Measurements from ENCODE around the gene EPS15.
A peak's percentile ranks its signal among the peaks of the same experiment; 100 is the strongest.
"Not testable (repeated sequence)": the region's sequence is repeated elsewhere in the genome, so short reads cannot be mapped to it uniquely, and the experiment has no call there.

EPS15 gene

DNA sequence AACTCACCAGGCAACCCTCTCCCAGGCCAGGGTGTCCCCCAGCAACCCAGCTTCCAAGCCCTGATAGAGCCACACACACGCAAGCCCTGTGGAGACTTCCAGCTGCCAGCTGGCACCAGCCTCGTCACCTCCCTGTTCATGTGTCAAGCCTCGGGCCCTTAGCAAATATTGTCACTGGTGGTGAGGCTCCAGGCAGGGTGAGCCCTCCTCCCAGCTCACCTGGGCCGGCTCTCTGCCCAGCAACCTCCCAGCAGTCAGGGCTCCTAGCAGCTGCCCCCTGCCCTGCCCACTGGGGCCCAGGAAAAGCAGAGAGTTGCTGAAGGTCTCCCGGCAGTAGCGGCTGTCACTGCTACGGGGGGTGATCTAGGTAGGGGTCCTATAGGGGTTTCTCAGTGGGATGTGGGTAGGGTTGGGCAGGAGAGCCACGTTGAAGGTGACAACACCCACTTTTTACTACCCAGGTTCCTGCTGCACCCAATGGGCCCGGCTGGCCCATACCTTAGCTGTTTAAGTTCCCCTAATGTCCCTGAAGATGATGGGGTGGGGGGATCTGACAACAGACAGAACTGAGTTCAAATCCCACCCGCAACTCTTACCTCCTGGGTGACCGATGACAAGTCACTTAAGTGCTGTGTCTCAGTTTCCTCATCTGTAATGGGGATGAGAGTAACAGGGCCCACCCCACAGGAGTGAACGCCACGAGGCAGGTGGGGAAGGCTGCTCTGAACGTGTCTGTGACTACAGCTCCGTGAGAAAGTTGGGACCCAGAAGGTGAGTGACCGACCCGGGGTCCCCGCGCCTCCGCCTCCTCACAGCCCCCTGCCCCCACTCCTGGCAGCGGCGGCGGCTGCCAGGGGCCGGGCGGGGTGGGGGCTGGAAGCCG is 189.4 kb downstream of the EPS15 start:
- peak; percentile 61 for DNase-seq

DNA sequence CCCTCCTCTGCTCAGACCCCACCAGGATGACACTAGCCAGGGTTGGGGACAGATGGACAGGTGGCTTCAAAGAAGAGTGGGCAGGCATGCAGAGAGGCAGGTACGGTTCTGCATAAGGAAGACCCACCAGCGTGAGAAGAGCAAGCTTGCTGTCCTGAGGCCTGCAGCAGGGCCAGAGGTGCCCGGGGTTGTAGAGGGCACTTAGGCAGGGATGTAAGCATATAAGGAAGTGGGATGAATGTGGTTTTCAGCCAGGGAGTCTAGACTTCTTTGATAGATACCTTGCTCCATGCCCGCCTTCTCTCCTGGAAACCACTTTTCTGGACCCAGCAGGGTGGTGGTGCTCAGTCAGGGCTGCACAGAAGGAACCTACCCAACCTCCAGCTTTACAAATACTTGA is 190.1 kb downstream of the EPS15 start:
- no peak for DNase-seq

DNA sequence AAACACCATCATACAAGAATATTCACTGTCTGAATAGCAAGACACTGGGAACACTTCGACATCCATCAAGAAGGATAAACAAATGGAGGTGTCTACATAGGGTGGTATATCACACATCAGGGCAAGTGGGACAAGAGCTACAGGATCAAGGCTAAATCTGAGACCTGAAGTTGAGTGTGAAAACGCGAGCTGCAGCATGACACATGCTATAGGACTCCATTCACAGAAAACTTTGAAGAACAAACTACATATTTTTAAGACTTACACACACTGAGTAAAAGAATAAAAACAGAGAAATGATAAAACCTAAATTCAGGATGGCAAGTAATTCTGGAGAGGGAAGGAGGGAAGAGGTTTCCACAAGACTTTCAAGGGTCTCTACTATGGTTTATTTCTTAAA is 190.8 kb downstream of the EPS15 start:
- no peak for DNase-seq

DNA sequence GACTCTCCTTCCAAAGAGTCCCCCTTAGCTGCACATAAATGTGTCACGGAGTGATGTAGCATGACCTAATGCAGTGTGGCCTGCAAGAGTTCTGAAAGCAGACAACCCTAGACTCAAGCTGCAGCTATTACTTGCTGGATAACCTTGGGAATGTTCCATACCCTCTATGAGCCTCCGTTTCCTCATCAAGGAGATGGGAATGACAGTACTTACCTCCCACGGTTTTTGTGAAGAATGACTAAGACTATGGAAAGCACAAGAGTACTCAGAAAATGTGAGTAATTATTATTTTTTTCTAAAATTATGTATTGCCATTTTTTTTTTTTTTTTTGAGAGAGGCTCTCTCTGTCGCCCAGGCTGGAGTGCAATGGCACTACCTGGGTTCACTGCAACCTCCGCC is 191.7 kb downstream of the EPS15 start:
- no peak for DNase-seq

DNA sequence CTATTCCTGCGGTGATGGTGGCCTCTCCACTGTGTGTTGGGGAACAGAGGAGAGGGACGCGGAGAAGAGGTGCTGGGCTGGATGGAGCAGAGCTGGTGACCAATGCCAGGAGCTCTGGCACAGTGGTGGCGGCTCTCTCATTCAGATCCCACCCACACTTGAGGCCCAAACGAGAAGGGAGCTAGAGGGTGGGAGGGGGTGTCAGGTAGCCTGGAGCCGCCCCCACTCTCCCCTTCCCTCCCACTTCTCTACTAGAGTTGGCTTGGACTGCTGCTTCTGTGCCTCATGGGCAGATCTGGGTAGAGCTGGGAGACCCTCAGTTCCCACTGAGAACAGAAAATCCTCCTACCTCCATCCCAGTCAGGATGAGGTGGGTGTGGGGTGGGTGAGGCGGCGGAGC is 192.2 kb downstream of the EPS15 start:
- no peak for DNase-seq

DNA sequence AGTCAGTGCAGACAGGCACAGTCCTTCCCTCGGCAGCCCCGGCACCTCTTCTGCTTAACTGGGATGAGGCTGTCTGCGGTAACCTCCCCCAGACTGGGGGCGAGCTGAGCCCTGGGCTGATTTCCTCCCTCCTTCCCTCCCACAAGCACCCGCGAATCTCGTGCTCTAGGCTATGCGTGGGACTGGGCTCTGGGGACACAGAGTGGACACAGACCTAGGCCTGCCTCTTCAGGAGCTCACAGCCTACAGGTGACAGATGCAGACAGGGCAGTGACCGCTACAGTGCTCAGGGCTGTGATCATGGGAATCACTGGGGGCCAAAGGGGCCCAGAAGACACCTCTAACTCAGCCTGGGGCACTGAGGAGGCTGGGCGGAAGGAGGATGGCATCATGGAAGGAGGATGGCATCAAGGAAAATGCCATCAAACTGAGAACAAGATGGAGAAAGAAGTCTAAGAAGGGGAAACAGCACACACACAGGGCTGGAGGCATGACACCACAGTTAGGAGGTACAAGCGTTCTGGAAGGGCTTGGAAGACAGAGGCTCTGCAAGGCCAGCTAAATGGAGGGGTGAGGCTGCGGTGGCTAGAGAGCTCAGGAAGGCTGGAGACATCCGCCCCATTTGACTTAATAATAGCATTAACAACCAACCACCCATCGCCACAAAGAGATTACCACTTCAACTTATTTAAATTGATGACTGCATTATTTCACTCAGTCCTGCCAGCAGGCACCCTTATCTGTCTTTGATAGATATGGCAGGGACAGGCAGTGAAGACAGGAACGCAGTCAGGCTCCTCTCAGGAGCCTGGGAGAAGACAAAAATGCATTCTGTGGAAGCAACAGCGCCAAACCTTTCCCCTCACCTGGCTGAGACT is 192.9 kb downstream of the EPS15 start:
- DNase-seq: no peak

DNA sequence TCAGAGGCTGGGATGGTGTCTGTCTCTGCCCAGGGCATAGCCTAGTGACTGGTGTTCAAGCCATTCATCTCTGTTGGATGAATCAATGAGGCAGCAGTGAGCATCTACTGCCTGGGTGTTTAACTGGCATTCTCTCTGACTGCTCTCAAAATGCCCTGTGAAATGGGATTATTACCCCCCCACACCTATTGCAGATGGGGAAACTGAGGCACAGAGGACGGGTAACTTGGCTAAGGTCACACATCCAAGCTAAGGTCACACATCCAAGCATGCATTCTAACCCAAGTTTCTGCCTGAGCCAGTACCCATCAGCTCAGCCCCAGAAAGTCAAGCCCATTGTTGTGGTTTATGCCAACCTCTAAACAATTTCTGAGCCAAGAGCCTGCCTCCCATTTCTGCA is 193.7 kb downstream of the EPS15 start:
- DNase-seq: no peak

DNA sequence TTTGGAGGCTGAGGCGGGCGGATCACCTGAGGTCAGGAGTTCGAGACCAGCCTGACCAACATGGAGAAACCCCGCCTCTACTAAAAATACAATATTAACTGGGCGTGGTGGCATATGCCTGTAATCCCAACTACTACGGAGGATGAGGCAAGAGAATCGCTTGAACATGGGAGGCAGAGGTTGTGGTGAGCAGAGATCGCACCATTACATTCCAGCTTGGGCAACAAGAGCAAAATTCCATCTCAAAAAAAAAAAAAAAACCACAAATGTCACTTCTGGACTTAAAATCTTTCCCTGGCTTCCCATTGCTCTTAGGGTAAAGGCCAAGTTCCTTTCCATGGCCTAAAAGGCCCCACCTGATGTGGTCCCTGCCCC is 194.1 kb downstream of the EPS15 start:
- not testable (repeated sequence) for DNase-seq

DNA sequence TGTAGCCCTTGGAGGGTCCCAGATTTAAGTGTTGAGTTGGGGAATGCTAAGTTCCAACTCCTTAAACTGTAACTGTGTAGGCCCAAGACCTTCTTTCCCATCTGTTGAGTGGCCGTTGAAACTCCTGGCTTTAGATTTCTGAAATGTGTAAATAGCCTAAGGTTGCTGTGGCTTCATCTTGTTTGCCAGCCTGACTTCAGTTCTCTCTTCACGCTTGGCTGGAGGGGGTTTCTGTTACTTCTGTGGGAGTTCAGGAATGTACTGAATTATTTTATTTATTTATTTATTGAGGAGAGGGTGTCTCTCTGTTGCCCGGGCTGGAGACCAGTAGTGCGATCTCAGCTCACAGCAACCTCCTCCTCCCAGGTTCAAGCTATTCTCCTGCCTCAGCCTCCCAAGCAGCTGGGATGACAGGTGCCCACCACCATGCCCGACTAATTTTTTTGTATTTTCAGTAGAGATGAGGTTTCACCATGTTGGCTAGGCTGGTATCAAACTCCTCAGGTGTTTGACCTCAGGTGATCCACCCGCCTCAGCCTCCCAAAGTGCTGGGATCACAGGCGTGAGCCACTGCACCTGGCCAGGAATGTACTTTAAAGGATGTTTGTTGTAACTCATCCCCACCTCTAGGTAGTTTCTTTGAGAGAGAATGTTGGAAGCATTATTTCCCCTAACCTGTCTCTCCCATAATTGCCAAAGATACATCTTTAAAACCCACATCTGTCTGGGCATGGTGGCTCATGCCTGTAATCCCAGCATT is 194.6 kb downstream of the EPS15 start:
- DNase-seq: no peak

DNA sequence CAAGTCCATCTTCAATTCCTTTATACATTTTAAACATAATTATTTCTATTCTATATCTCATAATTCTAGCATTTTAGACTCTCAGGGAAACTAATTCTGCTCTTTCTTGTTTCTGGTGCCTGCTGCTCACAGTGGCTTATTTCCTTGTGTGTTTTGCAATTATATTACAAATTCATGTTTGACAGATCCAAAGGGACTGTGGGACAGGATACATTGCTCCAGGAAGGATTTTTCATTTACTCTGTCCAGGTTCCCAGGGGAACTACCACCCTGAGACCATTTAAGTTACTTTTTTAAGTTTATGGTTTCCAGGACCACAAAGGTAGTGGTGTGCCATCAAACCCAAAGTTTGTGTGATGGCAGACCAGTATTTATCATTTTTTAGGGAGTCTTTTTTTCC is 195.3 kb downstream of the EPS15 start:
- no peak for DNase-seq

DNA sequence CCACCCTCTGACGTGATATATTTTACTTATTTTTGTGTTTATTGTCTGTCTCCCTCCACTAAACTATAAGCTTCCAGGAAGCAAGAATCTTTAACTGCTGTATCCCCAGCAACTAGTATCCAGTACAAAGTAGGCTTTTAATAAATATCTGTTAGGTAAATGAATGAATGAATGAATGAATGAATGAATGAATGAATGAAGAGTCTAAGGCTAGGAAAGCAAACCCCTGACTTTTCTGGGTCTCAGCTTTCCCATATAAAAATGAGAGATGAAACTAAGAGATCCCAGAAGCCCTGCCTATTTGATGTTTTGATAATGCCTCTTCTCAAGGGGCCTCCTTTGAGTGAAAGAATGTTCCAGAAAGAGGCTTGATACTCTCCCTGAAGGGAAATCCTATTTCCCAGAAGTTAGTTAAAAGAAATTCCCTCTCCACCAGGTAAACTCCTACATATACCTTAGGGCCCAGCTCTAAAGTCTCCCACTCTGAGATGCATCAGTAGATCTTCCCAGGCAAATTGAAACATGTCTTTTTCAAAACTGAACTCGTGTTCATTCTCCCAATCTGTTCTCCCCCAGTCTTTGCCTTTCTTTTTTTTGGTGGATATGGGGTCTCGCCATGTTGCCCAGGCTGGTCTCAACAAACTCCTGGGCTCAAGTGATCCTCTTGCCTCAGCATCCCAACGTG is 196.5 kb downstream of the EPS15 start:
- no peak for DNase-seq

DNA sequence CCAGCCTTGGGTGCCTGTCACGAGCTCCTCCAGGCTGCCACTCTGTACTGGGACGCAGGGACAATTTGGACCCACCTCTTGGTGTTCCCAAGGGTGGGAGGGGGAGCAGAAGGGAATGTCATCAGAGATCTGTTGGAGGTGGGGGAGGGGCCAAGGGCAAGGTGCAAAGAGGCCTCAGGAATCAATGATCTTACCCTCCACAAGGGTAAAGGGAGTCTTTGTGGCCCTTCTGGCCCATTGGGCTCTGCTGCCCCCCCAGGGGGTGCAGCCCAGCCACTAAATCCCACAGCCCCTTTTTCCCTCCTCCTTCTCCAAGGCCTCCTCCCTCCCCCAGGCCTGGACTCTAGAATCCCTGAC is 197.2 kb downstream of the EPS15 start:
- no peak for DNase-seq

DNA sequence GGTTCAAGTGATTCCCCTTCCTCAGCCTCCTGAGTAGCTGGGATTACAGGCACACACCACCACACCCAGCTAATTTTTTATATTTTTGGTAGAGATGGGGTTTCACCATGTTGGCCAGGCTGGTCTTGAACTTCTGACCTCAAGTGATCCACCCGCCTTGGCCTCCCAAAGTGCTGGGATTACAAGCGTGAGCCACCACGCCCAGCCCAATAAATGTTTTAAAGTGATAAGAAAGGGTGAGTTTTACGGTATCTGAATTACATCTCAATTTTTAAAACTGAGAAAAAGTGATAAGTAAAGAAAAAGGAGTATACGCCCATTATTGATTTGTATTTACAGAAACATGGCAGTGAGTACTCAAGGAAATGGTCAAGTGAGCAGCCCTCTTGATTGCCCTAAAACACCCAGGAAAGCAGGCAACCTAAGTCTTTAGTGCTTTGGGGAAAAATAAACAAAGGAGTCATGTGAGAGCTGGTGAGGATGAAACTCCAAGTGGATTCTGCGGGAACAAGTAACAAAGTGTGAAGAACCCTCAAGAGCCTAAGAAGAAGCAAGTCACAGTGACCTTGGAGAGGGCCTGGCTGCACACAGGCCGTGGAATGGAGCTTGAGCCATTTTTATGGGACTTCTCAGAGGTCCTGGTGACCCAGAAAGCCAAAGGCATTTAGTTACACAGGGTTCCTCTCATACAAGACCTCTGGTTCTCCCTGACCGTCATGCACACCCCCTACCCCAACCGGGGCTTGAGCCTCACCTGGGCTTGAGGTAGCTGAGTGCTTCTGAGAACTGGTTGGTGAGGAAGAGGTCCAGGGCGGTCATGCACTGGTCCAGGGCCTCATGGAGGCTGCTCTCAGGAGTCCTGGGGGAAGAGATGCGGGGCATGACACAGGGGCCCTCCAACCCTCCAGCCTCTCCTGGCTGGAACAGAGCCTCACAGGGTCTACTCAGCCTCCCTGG is 197.8 kb downstream of the EPS15 start:
- DNase-seq: no peak

DNA sequence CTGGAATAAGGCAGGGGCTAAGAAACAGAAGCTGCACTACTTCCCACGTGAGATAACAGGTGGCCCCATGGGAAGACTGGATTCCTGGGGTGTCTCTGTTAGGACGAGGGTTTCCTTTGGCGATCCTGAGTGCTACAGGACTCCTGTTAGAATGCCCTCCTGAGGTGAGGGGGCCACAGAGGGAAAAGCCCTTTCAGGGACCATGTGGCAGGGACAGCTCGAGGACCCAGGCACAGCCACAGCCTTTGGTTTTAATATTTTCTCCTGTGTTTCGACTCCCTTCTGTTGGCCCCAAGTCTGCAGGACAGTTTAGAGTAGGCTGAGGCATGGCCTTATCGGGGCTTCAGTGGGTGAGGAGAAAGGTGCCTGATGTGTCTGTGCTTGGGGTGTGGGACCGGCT is 201.3 kb downstream of the EPS15 start:
- DNase-seq: no peak

DNA sequence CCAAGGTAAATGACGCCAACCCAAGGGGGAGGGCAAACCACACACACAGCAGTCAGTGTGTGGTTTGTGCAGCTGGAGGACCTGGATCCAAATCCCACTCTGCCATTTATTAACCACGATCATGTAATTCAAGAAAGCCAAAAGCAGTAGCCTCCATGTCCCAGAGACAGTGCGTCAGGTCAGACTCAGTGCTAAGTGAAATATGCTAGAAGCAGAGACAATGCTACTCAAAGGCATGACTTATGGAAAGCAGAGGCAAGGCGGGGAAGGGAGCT is 202.3 kb downstream of the EPS15 start:
- no peak for DNase-seq

DNA sequence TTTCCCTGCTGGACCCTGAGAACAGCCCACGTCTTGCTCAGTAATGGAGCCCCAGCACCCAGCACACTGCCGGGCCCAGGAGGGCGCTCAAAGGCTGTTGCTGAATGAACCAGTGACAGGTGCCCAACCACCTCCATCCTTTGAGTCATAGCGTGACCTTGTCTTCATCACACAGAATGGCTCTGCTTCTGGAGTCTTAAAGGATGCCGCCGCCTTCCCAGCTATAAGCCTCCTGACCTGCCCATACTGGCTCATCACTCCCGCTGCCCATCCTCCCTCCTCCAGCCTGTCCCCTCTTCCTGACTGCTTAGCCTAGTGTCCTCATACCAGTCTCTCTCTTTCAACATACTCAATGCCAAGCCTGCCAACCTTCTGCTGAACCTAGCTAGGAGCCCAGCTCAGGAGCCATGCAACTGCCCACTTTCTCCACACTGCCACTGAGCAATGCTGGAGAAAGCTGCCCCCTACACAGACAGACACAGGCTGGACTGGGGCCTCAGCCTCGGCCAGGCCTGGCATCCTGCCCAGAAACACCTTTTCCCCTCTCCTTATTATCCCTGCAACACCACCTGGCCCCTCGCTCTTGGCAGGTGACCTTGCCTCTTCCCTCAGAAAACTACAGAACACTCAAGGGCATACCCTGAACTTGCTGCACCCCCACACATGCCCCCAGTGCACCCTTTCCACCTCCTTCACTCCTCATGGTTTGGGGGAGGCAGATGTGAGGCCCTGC is 202.8 kb downstream of the EPS15 start:
- no peak for DNase-seq

DNA sequence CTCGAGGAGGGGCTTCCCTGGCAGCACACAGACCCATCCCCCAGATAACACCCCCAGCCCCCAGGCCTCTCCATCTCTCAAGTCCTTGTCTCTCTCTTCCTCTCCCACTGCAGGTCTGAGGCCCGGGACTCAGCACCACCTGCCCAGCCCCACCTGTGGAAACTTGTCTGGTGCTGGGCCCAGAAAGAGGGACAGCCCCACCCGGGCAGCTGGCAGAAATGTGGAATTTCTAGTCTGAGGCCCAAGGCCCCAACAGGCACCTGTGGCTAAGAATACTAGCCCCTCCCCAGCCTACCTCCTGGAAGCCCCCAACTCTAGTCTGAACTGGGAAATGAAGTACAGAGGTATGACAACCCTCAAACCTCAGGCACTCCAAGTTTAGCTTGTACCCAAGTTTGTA is 204.1 kb downstream of the EPS15 start:
- no peak for DNase-seq

DNA sequence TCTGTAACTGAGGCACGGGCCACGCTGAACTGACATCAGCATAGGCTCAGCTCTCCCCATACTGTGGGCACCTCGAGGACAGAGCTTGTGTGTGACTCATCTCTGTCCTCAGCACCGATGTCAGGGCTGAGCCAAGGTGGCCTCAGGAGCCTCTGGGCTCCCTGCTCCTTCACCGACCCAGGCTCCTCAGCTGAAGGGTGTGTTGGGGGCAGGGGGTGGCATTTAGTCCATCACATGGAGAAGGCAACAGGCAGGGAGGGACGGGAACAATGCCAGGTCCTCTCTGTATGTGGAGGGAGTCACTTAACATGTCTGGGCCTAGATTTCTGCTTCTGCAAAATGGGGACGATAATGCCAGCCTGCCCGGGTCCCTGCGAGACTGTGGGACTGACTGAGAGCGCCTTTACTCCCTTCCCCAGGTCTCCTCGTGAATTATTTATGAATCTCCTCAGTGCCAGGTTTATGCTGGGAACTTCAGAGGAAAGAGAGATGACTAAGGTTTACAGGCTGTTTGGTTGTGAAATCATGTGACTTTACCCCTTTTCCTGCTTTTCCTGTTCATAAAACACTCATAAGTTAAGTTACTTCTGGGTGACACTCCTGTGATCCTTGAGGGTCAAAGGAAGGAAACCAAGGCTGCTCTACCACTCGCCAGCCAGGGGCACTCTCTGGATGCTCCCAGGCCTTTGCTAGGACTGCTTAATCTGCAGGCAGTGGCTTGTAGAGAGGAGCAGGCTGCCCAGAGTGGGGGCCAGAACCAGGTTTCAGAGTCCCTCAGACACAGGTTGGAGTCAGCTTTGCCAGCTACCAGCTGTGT is 204.9 kb downstream of the EPS15 start:
- no peak for DNase-seq

DNA sequence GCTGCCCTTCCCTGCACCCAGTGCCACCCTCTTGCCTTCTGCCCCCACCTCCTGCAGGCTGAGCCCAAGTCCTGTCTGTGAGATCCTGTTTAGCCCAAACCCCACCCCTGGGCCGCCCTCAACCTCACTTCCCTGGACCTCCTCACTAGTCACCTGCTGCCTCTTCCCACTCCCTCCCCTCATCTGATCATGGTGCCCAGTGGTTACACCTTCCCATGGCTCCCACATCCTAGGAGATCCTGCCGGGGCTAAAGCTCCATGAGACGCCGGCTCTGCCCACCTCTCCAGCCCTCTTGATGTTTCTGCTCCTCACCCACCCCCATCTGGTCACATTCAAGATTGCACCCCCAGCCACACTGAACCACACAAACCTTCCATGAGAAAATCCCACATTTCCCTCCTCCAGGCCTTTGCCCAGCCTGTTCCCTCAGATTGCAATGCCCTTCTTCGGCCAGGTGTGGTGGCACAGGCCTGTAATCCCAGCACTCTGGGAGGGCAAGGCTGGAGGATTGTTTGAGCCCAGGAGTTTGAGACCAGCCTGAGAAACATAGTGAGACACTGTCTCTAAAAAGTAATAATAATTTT is 205.7 kb downstream of the EPS15 start:
- no peak for DNase-seq

DNA sequence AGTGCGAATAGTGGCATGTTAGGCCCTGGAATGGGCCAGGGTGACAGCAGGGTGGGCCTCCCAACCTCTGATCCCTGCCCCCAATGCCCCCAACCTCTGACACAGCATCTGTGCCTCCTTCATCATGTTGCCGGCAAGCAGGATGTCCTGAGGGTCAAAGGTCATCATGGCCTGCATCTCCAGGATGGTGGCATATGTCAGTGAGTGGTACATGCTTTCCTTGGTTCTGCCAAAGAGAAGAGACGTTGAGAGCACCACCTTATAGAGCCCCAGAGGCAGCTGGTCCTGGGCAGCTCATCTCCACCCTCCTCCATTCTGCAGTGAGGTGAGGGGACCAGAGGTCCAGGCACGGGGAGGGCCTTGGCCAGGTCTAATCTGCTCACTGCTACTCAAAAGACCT is 206.3 kb downstream of the EPS15 start:
- no peak for DNase-seq
